ENCODE measurements around the gene CRKL.
A peak's percentile ranks its signal among the peaks of the same experiment; 100 is the strongest.

CRKL gene

GRCh38 chr22:20998411-20999336 lies 81.5 kb downstream of the CRKL start:
- DNase-seq, result no peak

DNA sequence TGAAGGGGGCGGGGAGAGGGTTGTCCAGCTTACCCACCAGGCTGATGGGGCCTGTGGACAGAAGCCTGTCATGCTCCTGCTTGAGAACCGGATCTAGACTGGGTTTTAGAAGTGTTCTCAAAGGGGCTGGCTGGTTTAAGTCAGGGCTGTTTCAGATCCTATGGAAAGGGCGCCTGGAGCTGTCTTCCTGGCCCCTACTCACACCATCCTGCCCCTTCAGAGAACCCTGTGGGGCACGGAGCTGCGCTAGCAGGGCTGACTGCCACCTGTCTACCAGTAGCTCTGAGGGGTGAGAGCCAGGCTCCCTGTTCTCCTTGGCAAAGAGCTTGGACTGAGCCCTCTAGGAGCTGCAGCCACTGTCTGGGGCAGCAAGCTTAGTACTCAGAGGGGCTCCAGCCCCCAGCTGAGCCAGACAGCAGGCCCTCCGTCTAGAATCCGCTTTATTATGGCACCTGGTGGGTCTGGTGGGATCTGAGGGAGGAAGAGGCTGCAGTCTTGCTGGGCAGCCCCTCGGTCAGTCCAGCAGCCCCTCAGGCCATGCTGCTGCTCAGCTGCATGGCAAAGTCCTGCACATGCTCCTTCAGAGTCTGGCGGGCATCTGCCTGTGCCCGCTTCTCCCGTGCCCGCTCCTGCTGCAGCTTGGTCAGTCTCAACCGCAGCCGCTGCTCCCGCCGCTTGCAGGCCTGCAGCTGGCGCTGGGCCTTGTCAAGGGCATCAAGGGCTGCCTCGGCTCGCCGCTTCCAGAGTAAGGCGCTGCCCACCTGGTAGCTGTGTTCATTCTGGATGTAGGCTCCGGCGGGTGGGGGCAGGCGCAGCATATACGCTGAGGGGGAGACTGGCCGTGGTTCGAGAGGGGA lies 82.4 kb downstream of the CRKL start:
- DNase-seq, result no peak

GRCh38 chr22:21000207-21000986 lies 83.2 kb downstream of the CRKL start:
- DNase-seq, result no peak

GRCh38 chr22:21000987-21001600 lies 83.9 kb downstream of the CRKL start:
- DNase-seq, result no peak

DNA sequence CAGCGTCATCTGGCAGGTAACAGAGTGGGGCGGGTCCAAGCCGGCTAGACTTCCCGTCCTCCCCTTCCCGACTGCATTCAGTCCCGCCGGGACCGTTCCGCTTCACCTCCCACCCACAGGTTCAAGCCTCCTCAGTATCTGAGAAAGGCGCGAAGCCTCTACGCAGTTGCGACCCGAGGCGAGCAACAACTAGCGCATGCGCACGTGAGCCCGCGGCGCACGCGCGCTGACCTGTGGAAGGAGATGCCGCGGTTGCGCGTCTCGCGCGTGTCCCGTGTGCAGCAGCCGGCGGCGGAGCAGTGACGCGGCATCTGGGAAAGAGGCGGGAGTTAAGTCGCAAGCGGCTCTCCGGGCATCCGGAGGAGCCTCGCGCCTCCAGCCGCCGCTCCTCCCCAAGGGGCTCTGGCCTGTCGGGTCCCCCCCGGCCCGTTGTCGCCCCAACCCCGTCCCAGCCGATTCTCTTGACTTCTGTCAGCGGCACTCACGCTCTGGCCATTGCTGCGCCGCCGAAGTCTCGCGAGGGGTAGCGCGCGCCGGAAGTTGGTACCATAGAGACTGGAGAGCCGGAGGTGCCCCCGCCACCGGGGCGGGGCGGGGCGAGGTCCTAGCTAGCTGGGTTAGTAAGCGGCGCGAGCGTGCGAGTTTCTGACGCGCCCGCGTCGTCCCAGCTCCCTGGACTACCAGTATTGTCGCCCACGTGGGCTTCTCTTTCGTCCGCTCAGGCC lies 84.6 kb downstream of the CRKL start, which contains the start of gene THAP7:
Gene THAP7 (minus strand): TSS at position 518 of the 725 bp plus-strand sequence. CDS start 207 bp downstream, at position 311.
- peak; percentile 96 for DNase-seq

Measured in CD4-positive, alpha-beta T cell treated with Interleukin-15 for 1 hour (primary cell).